PC-3 (cell line): ENCODE measurements around the gene UMODL1. TPM values are rescaled to one million over a fixed set of nuclear protein-coding genes. Genes with fewer than 3 reads are reported as not detected.

ENCODE experiments used
- ATAC-seq: fragments of 200-7000 bp; cut with Tn5 transposase; 2 replicates; pipeline ENCODE4 v1.9.1; 2020; ENCODE audit warnings: mild to moderate bottlenecking, moderate library complexity
- BruUV-seq: library from RNA; stranded (reverse); fragments of 400-500 nt; replicated peaks from 2 replicates; lab custom pipeline; 2021; lab: Mats Ljungman, UMichigan
- CTCF ChIA-PET: fragments of 300-600 bp; sonication (Branson Sonifier 250); formaldehyde crosslinking; loops from one replicate; lab custom pipeline; 2022; ENCODE audit warnings: antibody characterized with exemption; lab: Charles Lee
- POLR2A ChIA-PET: fragments of 300-600 bp; sonication (Branson Sonifier 250); formaldehyde crosslinking; loops from one replicate; lab custom pipeline; 2022; ENCODE audit warnings: antibody characterized with exemption; ENCODE audit not compliant: unreplicated experiment; lab: Charles Lee
- DNase-seq: peaks from one replicate; pipeline ENCODE4 v3.0.0-alpha.2; 2015
- H2AFZ ChIP-seq: fragments of 300-600 bp; sonication (generic); 2 replicates; pipeline ENCODE4 v1.6.0; 2016; ENCODE audit warnings: antibody characterized with exemption, low read length
- H3F3A ChIP-seq: fragments of 300-600 bp; sonication (generic); one replicate; pipeline ENCODE4 v1.6.0; 2017; ENCODE audit warnings: antibody characterized with exemption, low read length, control low read depth, mild to moderate bottlenecking; ENCODE audit not compliant: unreplicated experiment
- H3K27ac ChIP-seq: fragments of 300-600 bp; sonication (generic); 2 replicates; pipeline ENCODE4 v1.5.1; 2016; ENCODE audit warnings: mild to moderate bottlenecking, low read length
- H3K27me3 ChIP-seq: fragments of 300-600 bp; sonication (generic); 2 replicates; pipeline ENCODE4 v1.6.1; 2016; ENCODE audit warnings: low read length, mixed read lengths
- H3K36me3 ChIP-seq: fragments of 300-600 bp; sonication (generic); 2 replicates; pipeline ENCODE4 v1.6.1; 2016; ENCODE audit warnings: low read depth, mixed run types, low read length, mixed read lengths
- H3K4me1 ChIP-seq: fragments of 300-600 bp; sonication (generic); 2 replicates; pipeline ENCODE4 v1.5.1; 2016; ENCODE audit warnings: low read length; ENCODE audit not compliant: insufficient read depth
- H3K4me2 ChIP-seq: fragments of 300-600 bp; sonication (generic); 2 replicates; pipeline ENCODE4 v1.6.0; 2016; ENCODE audit warnings: low read length
- H3K4me3 ChIP-seq: fragments of 300-600 bp; sonication (generic); 2 replicates; pipeline ENCODE4 v1.5.1; 2016; ENCODE audit warnings: mild to moderate bottlenecking, low read length, mixed read lengths
- H3K79me2 ChIP-seq: fragments of 300-600 bp; sonication (generic); 2 replicates; pipeline ENCODE4 v1.6.1; 2017; ENCODE audit warnings: low read length, mixed read lengths
- H3K9ac ChIP-seq: fragments of 300-600 bp; sonication (generic); 2 replicates; pipeline ENCODE4 v1.6.0; 2016; ENCODE audit warnings: mild to moderate bottlenecking, low read length
- H3K9me2 ChIP-seq: fragments of 300-600 bp; sonication (generic); replicated peaks from 2 replicates; pipeline ENCODE4 v1.6.1; 2016; ENCODE audit warnings: mixed run types, low read length, mixed read lengths
- H3K9me3 ChIP-seq: fragments of 300-600 bp; sonication (generic); 2 replicates; pipeline ENCODE4 v1.6.1; 2016; ENCODE audit warnings: low read length, mixed read lengths
- H4K20me1 ChIP-seq: fragments of 300-600 bp; sonication (generic); 2 replicates; pipeline ENCODE4 v1.6.1; 2016; ENCODE audit warnings: low read length, mixed read lengths
- EZH2 ChIP-seq: fragments of 300-600 bp; sonication (generic); IDR thresholded peaks from one replicate; pipeline ENCODE4 v1.6.1; 2017; ENCODE audit warnings: antibody characterized with exemption, mild to moderate bottlenecking, low read length; ENCODE audit not compliant: unreplicated experiment
- EZH2phosphoT487 ChIP-seq: fragments of 300-600 bp; sonication (generic); IDR thresholded peaks from 2 replicates; pipeline ENCODE4 v1.6.1; 2018; ENCODE audit warnings: mild to moderate bottlenecking, antibody characterized with exemption, low read length, borderline replicate concordance
- intact Hi-C: fragments of 100-400 bp; cut with micrococcal nuclease; formaldehyde crosslinking; loops from 2 replicates; pipeline ENCODE4 v1.9.0; 2023
- total RNA-seq: library from RNA; depleted of rRNA; stranded (reverse); fragments of >200 nt; gene quantifications from 2 replicates; pipeline ENCODE4 v1.2.3, GENCODE V29; 2014
- TF ChIP-seq, protein P1 (sequence below): fragments of 300-600 bp; sonication (generic); conservative IDR thresholded peaks from 2 replicates; pipeline ENCODE4 v1.5.1; 2017; ENCODE audit warnings: antibody characterized with exemption, low read depth, mild to moderate bottlenecking, low read length

UMODL1 gene
- total RNA-seq, 1 experiment from 2014 or later = not detected

DNA sequence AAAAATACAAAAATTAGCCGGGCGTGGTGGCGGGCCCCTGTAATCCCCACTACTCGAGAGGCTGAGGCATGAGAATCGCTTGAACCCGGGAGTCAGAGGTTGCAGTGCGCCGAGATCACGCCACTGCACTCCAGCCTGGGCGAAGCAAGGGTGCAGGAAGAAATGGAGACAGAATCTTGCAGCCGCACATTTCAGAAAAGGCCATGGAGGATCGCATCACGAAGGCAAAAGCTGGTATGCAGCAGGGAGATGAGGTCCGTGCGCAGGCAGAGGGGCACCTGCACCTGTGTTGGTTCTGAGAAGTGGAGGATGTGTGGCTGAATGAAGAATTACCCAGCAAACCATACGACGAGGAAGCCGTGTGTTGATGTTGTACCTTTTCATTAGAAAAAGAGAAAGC lies 94.8 kb downstream of the UMODL1 start:
- no peak overlapping the region for H3K27ac ChIP-seq
- no peaks in the 10 kb centered on the region for H4K20me1 ChIP-seq
- H3K9ac ChIP-seq = no peak overlapping the region
- H3K4me1 ChIP-seq = peaks cover 4% of the 10 kb centered on the region; the same call in 1 of the 2 replicates
- POLR2A ChIA-PET = no interaction called here
- no peak overlapping the region for H2AFZ ChIP-seq
- no peaks in the 10 kb centered on the region for H3K27me3 ChIP-seq
- ATAC-seq (no peak), DNase-seq (no peak)
- BruUV-seq = no TSS peak
- H3K9me3 ChIP-seq = no peaks in the 10 kb centered on the region
- no peaks in the 10 kb centered on the region for H3K36me3 ChIP-seq
- TF ChIP-seq, protein P1, sequence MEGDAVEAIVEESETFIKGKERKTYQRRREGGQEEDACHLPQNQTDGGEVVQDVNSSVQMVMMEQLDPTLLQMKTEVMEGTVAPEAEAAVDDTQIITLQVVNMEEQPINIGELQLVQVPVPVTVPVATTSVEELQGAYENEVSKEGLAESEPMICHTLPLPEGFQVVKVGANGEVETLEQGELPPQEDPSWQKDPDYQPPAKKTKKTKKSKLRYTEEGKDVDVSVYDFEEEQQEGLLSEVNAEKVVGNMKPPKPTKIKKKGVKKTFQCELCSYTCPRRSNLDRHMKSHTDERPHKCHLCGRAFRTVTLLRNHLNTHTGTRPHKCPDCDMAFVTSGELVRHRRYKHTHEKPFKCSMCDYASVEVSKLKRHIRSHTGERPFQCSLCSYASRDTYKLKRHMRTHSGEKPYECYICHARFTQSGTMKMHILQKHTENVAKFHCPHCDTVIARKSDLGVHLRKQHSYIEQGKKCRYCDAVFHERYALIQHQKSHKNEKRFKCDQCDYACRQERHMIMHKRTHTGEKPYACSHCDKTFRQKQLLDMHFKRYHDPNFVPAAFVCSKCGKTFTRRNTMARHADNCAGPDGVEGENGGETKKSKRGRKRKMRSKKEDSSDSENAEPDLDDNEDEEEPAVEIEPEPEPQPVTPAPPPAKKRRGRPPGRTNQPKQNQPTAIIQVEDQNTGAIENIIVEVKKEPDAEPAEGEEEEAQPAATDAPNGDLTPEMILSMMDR = no peak
- TF ChIP-seq EZH2 (no peak), EZH2phosphoT487 (no peak)
- intact Hi-C loops = loop anchor here (2.0 kb wide), 1 partner anchor 63 kb away; no protein-coding TSS in a partner anchor
- no peak overlapping the region for H3K4me2 ChIP-seq
- no peaks in the 10 kb centered on the region for H3K9me2 ChIP-seq
- CTCF ChIA-PET = no interaction called here
- H3K79me2 ChIP-seq = no peaks in the 10 kb centered on the region
- H3K4me3 ChIP-seq = no peak overlapping the region
- H3F3A ChIP-seq = no peaks in the 10 kb centered on the region

DNA sequence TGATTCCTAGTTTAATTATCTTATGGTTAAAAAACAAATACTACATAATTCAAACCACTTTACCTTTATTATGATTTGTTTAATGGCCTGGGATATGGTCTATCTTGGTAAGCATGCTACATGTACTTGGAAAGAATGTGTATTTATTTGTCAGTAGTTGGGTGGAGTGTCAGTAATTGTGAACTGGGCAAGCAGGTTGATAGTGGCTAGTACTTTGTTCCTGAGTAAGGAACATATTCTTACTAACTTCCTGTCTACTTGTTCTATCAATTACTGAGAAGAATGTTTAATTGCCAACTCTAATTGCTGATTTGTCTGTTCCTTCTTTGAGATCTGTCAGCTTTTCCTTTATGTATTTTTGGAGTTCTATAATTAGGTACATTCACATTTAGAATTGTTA lies 98.6 kb downstream of the UMODL1 start:
- Histone ChIP-seq H3K36me3 (no peaks in the 10 kb centered on the region), H3K4me2 (no peak overlapping the region), H3K27ac (no peak overlapping the region), H3K9me3 (no peaks in the 10 kb centered on the region), H3K4me3 (no peak overlapping the region), H2AFZ (no peak overlapping the region), H3K4me1 (peaks cover 14% of the 10 kb centered on the region), H3K9me2 (no peaks in the 10 kb centered on the region), H3K9ac (no peak overlapping the region), H3F3A (no peaks in the 10 kb centered on the region), H4K20me1 (no peaks in the 10 kb centered on the region), H3K27me3 (no peaks in the 10 kb centered on the region), H3K79me2 (no peaks in the 10 kb centered on the region)
- DNase-seq (no peak), ATAC-seq (no peak)
- BruUV-seq = no TSS peak
- POLR2A ChIA-PET = no interaction called here
- intact Hi-C loops = no loop called here
- CTCF ChIA-PET = no interaction called here
- TF ChIP-seq, protein P1 = no peak
- TF ChIP-seq EZH2phosphoT487 = no peak
- no peak for TF ChIP-seq EZH2
